ENCODE results near the gene LZTR1. TPM values are rescaled to one million over a fixed set of nuclear protein-coding genes. Genes with fewer than 3 reads are reported as not detected.

Gene LZTR1
- total and polyA plus RNA-seq, 4 donors = 7.9 to 32.5 (median 13.2) TPM

DNA sequence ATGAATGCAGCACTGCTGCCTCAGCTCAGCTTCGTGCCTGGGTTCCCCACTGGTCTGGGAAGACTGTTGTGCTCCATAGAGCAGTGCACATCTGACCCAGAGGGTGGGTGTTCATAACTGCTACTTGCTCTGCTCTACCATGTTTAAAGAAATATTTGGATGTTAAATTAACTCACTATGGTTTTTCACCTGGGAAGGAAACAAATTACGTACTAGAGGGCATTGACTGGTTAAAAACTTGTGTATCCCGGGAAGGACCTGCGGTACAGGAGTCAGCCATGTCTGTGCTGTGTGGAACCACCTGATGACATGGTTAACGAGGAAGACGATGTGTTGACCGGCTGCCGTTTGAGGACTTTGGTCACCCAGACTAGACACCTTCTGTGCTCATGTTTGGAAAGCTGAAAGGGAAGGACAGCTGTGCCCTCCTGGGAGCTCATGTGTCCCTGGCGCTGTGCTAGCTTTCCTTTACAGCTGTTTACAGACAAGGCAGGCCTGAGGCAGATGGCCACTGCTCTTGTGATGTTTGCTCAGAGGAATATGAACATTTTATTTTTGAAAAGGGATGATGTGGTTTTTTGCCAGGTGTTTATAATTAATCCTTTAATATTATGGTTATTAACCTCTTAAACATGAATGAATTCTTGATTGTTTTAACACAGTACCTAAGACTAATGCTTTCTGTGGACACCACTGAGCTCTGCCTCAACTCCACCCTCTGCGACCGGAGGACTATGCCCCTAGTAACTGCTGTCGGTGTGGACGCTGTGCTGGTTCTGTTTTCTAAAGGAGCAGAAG, 29.4 kb upstream of the LZTR1 start:
- Histone ChIP-seq H3K36me3 (ENCODE audit: control insufficient read depth in 4 of 4, insufficient read depth in 3 of 4, low read depth in 1 of 4, low read length in 3 of 4) (peaks cover 0 to 13% (median 6%) of the 10 kb centered on the region in 4 donors), H3K27ac (ENCODE audit: low read depth in 1 of 2, low read length in 2 of 2) (peak overlapping the region; percentile 67), H3K4me1 (ENCODE audit: control insufficient read depth in 4 of 4, insufficient read depth in 4 of 4, low read length in 3 of 4) (peaks cover 23 to 75% (median 57%) of the 10 kb centered on the region in 4 donors), H3K4me3 (ENCODE audit: low read depth in 1 of 3, low read length in 3 of 3) (no peak overlapping the region), H3K27me3 (ENCODE audit: control insufficient read depth in 4 of 4, insufficient read depth in 4 of 4, low read length in 3 of 4) (no peaks in the 10 kb centered on the region), H3K9me3 (ENCODE audit: control insufficient read depth in 4 of 4, low read length in 3 of 4) (no peaks in the 10 kb centered on the region), H3K9ac (ENCODE audit: low read depth in 1 of 2, low read length in 2 of 2) (no peak overlapping the region)
- peak; percentile 62 for TF ChIP-seq FOXA2 (IDR thresholded peaks at IDR 0.05)
- TF ChIP-seq RXRA (IDR thresholded peaks at IDR 0.05) = peak; percentile 15 to 66
- TF ChIP-seq, protein P1, sequence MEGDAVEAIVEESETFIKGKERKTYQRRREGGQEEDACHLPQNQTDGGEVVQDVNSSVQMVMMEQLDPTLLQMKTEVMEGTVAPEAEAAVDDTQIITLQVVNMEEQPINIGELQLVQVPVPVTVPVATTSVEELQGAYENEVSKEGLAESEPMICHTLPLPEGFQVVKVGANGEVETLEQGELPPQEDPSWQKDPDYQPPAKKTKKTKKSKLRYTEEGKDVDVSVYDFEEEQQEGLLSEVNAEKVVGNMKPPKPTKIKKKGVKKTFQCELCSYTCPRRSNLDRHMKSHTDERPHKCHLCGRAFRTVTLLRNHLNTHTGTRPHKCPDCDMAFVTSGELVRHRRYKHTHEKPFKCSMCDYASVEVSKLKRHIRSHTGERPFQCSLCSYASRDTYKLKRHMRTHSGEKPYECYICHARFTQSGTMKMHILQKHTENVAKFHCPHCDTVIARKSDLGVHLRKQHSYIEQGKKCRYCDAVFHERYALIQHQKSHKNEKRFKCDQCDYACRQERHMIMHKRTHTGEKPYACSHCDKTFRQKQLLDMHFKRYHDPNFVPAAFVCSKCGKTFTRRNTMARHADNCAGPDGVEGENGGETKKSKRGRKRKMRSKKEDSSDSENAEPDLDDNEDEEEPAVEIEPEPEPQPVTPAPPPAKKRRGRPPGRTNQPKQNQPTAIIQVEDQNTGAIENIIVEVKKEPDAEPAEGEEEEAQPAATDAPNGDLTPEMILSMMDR (IDR thresholded peaks at IDR 0.05; ENCODE audit: low read depth, low read length, missing input control) = no peak
- no peak for TF ChIP-seq RAD21 (IDR thresholded peaks at IDR 0.05)
- peak; percentile 74 to 79 for TF ChIP-seq HNF4A (conservative IDR thresholded peaks at IDR 0.05)
- TF ChIP-seq NR2F2 (IDR thresholded peaks at IDR 0.05) = no peak
- TF ChIP-seq, protein P2, sequence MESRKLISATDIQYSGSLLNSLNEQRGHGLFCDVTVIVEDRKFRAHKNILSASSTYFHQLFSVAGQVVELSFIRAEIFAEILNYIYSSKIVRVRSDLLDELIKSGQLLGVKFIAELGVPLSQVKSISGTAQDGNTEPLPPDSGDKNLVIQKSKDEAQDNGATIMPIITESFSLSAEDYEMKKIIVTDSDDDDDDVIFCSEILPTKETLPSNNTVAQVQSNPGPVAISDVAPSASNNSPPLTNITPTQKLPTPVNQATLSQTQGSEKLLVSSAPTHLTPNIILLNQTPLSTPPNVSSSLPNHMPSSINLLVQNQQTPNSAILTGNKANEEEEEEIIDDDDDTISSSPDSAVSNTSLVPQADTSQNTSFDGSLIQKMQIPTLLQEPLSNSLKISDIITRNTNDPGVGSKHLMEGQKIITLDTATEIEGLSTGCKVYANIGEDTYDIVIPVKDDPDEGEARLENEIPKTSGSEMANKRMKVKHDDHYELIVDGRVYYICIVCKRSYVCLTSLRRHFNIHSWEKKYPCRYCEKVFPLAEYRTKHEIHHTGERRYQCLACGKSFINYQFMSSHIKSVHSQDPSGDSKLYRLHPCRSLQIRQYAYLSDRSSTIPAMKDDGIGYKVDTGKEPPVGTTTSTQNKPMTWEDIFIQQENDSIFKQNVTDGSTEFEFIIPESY (IDR thresholded peaks at IDR 0.05) = peak; percentile 27
- TF ChIP-seq FOXA1 (IDR thresholded peaks at IDR 0.05) = peak; percentile 29
- TF ChIP-seq, protein P3, sequence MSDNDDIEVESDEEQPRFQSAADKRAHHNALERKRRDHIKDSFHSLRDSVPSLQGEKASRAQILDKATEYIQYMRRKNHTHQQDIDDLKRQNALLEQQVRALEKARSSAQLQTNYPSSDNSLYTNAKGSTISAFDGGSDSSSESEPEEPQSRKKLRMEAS (IDR thresholded peaks at IDR 0.05) = peak; percentile 46
- peak; percentile 69 for TF ChIP-seq SP1 (IDR thresholded peaks at IDR 0.05)
- WGBS = 54% methylated on average over 13 of the region's 13 CpGs
- DNase-seq (ENCODE audit: low spot score) = no peak

DNA sequence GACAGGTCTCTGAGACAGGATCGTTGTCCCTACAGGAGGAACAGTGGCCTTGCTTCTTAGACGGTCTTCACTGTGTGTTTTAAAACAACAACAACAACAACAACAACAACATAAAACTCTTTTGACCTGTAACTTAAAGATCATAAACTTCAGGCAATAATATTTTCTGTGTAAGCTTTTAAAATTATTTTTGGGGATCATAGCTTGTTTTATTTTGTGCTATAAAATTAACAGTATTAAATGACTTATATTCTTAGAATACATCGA, 28.8 kb upstream of the LZTR1 start:
- 62% methylated on average over 3 of the region's 3 CpGs for WGBS
- Histone ChIP-seq H3K27ac (ENCODE audit: low read depth in 1 of 2, low read length in 2 of 2) (peak overlapping the region; percentile 67 to 76), H3K4me3 (ENCODE audit: low read depth in 1 of 3, low read length in 3 of 3) (no peak overlapping the region), H3K9me3 (ENCODE audit: control insufficient read depth in 4 of 4, low read length in 3 of 4) (no peaks in the 10 kb centered on the region), H3K9ac (ENCODE audit: low read depth in 1 of 2, low read length in 2 of 2) (no peak overlapping the region), H3K27me3 (ENCODE audit: control insufficient read depth in 4 of 4, insufficient read depth in 4 of 4, low read length in 3 of 4) (no peaks in the 10 kb centered on the region), H3K4me1 (ENCODE audit: control insufficient read depth in 4 of 4, insufficient read depth in 4 of 4, low read length in 3 of 4) (peaks cover 22 to 73% (median 52%) of the 10 kb centered on the region in 4 donors), H3K36me3 (ENCODE audit: control insufficient read depth in 4 of 4, insufficient read depth in 3 of 4, low read depth in 1 of 4, low read length in 3 of 4) (peaks cover 0 to 13% (median 6%) of the 10 kb centered on the region in 4 donors)
- DNase-seq (ENCODE audit: low spot score) = no peak
- TF ChIP-seq NR2F2 (IDR thresholded peaks at IDR 0.05) (no peak), FOXA2 (IDR thresholded peaks at IDR 0.05) (no peak), TAF1 (conservative IDR thresholded peaks at IDR 0.05) (no peak), HNF4A (conservative IDR thresholded peaks at IDR 0.05) (no peak), GABPA (IDR thresholded peaks at IDR 0.05 in 1 of 2, conservative IDR thresholded peaks at IDR 0.05 in 1 of 2) (no peak), YY1 (IDR thresholded peaks at IDR 0.05) (no peak), RAD21 (IDR thresholded peaks at IDR 0.05) (no peak), HNF4G (IDR thresholded peaks at IDR 0.05) (no peak)
- TF ChIP-seq, protein P1 (IDR thresholded peaks at IDR 0.05; ENCODE audit: low read depth, low read length, missing input control) = no peak
- TF ChIP-seq, protein P3 (IDR thresholded peaks at IDR 0.05) = no peak
- TF ChIP-seq, protein P4, sequence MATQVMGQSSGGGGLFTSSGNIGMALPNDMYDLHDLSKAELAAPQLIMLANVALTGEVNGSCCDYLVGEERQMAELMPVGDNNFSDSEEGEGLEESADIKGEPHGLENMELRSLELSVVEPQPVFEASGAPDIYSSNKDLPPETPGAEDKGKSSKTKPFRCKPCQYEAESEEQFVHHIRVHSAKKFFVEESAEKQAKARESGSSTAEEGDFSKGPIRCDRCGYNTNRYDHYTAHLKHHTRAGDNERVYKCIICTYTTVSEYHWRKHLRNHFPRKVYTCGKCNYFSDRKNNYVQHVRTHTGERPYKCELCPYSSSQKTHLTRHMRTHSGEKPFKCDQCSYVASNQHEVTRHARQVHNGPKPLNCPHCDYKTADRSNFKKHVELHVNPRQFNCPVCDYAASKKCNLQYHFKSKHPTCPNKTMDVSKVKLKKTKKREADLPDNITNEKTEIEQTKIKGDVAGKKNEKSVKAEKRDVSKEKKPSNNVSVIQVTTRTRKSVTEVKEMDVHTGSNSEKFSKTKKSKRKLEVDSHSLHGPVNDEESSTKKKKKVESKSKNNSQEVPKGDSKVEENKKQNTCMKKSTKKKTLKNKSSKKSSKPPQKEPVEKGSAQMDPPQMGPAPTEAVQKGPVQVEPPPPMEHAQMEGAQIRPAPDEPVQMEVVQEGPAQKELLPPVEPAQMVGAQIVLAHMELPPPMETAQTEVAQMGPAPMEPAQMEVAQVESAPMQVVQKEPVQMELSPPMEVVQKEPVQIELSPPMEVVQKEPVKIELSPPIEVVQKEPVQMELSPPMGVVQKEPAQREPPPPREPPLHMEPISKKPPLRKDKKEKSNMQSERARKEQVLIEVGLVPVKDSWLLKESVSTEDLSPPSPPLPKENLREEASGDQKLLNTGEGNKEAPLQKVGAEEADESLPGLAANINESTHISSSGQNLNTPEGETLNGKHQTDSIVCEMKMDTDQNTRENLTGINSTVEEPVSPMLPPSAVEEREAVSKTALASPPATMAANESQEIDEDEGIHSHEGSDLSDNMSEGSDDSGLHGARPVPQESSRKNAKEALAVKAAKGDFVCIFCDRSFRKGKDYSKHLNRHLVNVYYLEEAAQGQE (IDR thresholded peaks at IDR 0.05) = no peak

Measured in liver (tissue), 9 donors.